Gastrocnemius medialis (tissue), 4 donors: ENCODE data around the gene SCN8A. TPM values are rescaled to one million over a fixed set of nuclear protein-coding genes. Genes with fewer than 3 reads are reported as not detected.

Source experiments
- ATAC-seq, 2 donors: fragments of 150-250 bp; one replicate each; pipeline ENCODE4 v1.9.1; 2016
- DNase-seq, 2 donors: peaks; one replicate each; pipeline ENCODE4 v3.0.0-alpha.2; 2019
- H3K27ac ChIP-seq, 4 donors: fragments of 200-600 bp; sonication (generic); 1 replicate in 1 of 4; 2 replicates in 3 of 4; pipeline ENCODE4 v1.5.1; 2016 to 2018; ENCODE audit warnings: mild to moderate bottlenecking in 2 of 4, moderate library complexity in 1 of 4
- H3K27me3 ChIP-seq, 3 donors: fragments of 200-600 bp; sonication (generic) in 2 of 3; 1 replicate in 1 of 3; 2 replicates in 2 of 3; pipeline versions ENCODE4 v1.5.1 to v1.6.0; 2016 to 2019; ENCODE audit warnings: mild to moderate bottlenecking in 1 of 3, moderate library complexity in 1 of 3
- H3K36me3 ChIP-seq, 2 donors: fragments of 200-600 bp; sonication (generic) in 1 of 2; one replicate each; pipeline ENCODE4 v1.5.1; 2017 to 2018
- H3K4me1 ChIP-seq, 2 donors: fragments of 200-600 bp; sonication (generic) in 1 of 2; one replicate each; pipeline ENCODE4 v1.5.1; 2016 to 2017; ENCODE audit warnings: mild to moderate bottlenecking in 2 of 2
- H3K4me3 ChIP-seq, 4 donors: fragments of 200-600 bp; sonication (generic) in 3 of 4; 1 replicate in 1 of 4; 2 replicates in 3 of 4; pipeline ENCODE4 v1.5.1; 2016 to 2019; ENCODE audit warnings: mild to moderate bottlenecking in 2 of 4
- H3K9me3 ChIP-seq, 3 donors: fragments of 200-600 bp; sonication (generic) in 2 of 3; 1 replicate in 1 of 3; 2 replicates in 2 of 3; pipeline ENCODE4 v1.5.1; 2016 to 2019
- CTCF ChIP-seq, 5 experiments: fragments of 450-650 bp in 3 of 5; fragments of 200-600 bp in 2 of 5; sonication (generic) in 2 of 5; IDR thresholded peaks in 4 of 5; conservative IDR thresholded peaks in 1 of 5; 1 replicate in 4 of 5; 2 replicates in 1 of 5; pipeline ENCODE4 v1.5.1; 2016 to 2019; ENCODE audit warnings: antibody characterized with exemption in 5 of 5, mild to moderate bottlenecking in 3 of 5, moderate library complexity in 3 of 5
- POLR2A ChIP-seq, 2 donors: fragments of 450-650 bp; IDR thresholded peaks; one replicate each; pipeline ENCODE4 v1.6.1; 2017; ENCODE audit warnings: antibody characterized with exemption in 2 of 2, mild to moderate bottlenecking in 2 of 2, moderate library complexity in 2 of 2
- in situ Hi-C, 4 donors: fragments of 200-750 bp; cut with MboI; loops; one replicate each; pipeline versions ENCODE4 v1.15.0 to v1.8.0; 2017; ENCODE audit warnings: low sequenced_read_pairs in 4 of 4
- intact Hi-C: fragments of 100-400 bp; cut with DNase I; formaldehyde crosslinking; loops from one replicate; pipeline ENCODE4 v1.15.1; 2023; ENCODE audit warnings: low total_unique reads
- total RNA-seq, 4 donors: library from RNA; depleted of rRNA; stranded (reverse); fragments of >200 nt; gene quantifications; one replicate each; pipeline versions ENCODE4 v1.1.0 to v1.2.3, GENCODE V29; 2016

The SCN8A gene
- total RNA-seq, 4 donors from 2014 or later, result 0.05 to 0.29 TPM; not detected in 2

GRCh38 chr12:51705450-51705849 is 114.4 kb downstream of the SCN8A start:
- intact Hi-C loops (no loop called here), in situ Hi-C loops (no loop called here)
- no peak overlapping the region for H3K27ac ChIP-seq
- H3K36me3 ChIP-seq, result no peaks in the 10 kb centered on the region
- no peak for TF ChIP-seq POLR2A (IDR thresholded peaks at IDR 0.05)
- TF ChIP-seq CTCF (IDR thresholded peaks at IDR 0.05 in 4 of 5, conservative IDR thresholded peaks at IDR 0.05 in 1 of 5), result no peak
- DNase-seq (no peak), ATAC-seq (no peak)
- no peaks in the 10 kb centered on the region for H3K27me3 ChIP-seq
- no peak overlapping the region for H3K4me3 ChIP-seq
- no peaks in the 10 kb centered on the region for H3K9me3 ChIP-seq
- no peaks in the 10 kb centered on the region for H3K4me1 ChIP-seq

- H3K27me3 ChIP-seq, result no peaks in the 10 kb centered on the region
- in situ Hi-C loops (no loop called here), intact Hi-C loops (no loop called here)
- H3K9me3 ChIP-seq, result no peaks in the 10 kb centered on the region
- H3K27ac ChIP-seq, result no peak overlapping the region
- ATAC-seq, result no peak
- TF ChIP-seq CTCF (IDR thresholded peaks at IDR 0.05 in 4 of 5, conservative IDR thresholded peaks at IDR 0.05 in 1 of 5) (no peak), POLR2A (IDR thresholded peaks at IDR 0.05) (no peak)
- H3K4me1 ChIP-seq, result no peaks in the 10 kb centered on the region
- H3K4me3 ChIP-seq, result no peak overlapping the region
- DNase-seq, result no peak
- no peaks in the 10 kb centered on the region for H3K36me3 ChIP-seq
Measured at GRCh38 chr12:51706206-51706605, 115.2 kb downstream of the SCN8A start.

- Histone ChIP-seq H3K36me3 (no peaks in the 10 kb centered on the region), H3K27me3 (peaks cover 0 to 3% (median 0%) of the 10 kb centered on the region in 3 donors), H3K27ac (no peak overlapping the region), H3K4me3 (no peak overlapping the region), H3K9me3 (no peaks in the 10 kb centered on the region), H3K4me1 (no peaks in the 10 kb centered on the region)
- intact Hi-C loops, result no loop called here
- DNase-seq (no peak), ATAC-seq (no peak)
- TF ChIP-seq POLR2A (IDR thresholded peaks at IDR 0.05) (no peak), CTCF (IDR thresholded peaks at IDR 0.05 in 4 of 5, conservative IDR thresholded peaks at IDR 0.05 in 1 of 5) (no peak)
- in situ Hi-C loops, result no loop called here
Measured at GRCh38 chr12:51714666-51715065, 123.6 kb downstream of the SCN8A start.

- Histone ChIP-seq H3K27ac (no peak overlapping the region), H3K27me3 (peaks cover 6 to 14% (median 8%) of the 10 kb centered on the region in 3 donors), H3K4me1 (no peaks in the 10 kb centered on the region), H3K4me3 (no peak overlapping the region), H3K36me3 (no peaks in the 10 kb centered on the region), H3K9me3 (no peaks in the 10 kb centered on the region)
- no peak for ATAC-seq
- in situ Hi-C loops (no loop called here), intact Hi-C loops (no loop called here)
- TF ChIP-seq CTCF (IDR thresholded peaks at IDR 0.05 in 4 of 5, conservative IDR thresholded peaks at IDR 0.05 in 1 of 5) (no peak), POLR2A (IDR thresholded peaks at IDR 0.05) (no peak)
- DNase-seq, result no peak
Measured at GRCh38 chr12:51717326-51717925, 126.4 kb downstream of the SCN8A start.
